Right atrium auricular region (tissue), 2 donors: Measurements from ENCODE around the gene HECTD2. TPM values are rescaled to one million over a fixed set of nuclear protein-coding genes. Genes with fewer than 3 reads are reported as not detected.

ENCODE experiments used
- DNase-seq: peaks from one replicate; pipeline ENCODE4 v3.0.0-alpha.2; 2019; ENCODE audit warnings: low spot score
- H3K27ac ChIP-seq, 2 donors: fragments of 200-600 bp; sonication (generic); 1 replicate in 1 of 2; 2 replicates in 1 of 2; pipeline ENCODE4 v1.5.1; 2016 to 2019
- H3K27me3 ChIP-seq, 2 donors: fragments of 200-600 bp; sonication (generic); one replicate each; pipeline versions ENCODE4 v1.5.1 to v1.6.0; 2017 to 2019
- H3K36me3 ChIP-seq: fragments of 200-600 bp; sonication (generic); one replicate; pipeline ENCODE4 v1.5.1; 2016
- H3K4me1 ChIP-seq, 2 donors: fragments of 200-600 bp; sonication (generic); one replicate each; pipeline versions ENCODE4 v1.5.1 to v1.6.0; 2017 to 2019
- H3K4me3 ChIP-seq, 2 donors: fragments of 200-600 bp; sonication (generic); 1 replicate in 1 of 2; 2 replicates in 1 of 2; pipeline ENCODE4 v1.5.1; 2017 to 2019; ENCODE audit warnings: mild to moderate bottlenecking in 1 of 2, moderate library complexity in 1 of 2
- H3K9me3 ChIP-seq, 2 donors: fragments of 200-600 bp; sonication (generic); one replicate each; pipeline ENCODE4 v1.5.1; 2019
- CTCF ChIP-seq, 2 donors: fragments of 200-600 bp; sonication (generic); IDR thresholded peaks; one replicate each; pipeline ENCODE4 v1.5.1; 2019; ENCODE audit warnings: antibody characterized with exemption in 2 of 2
- total RNA-seq, 2 donors: library from RNA; depleted of rRNA; stranded (reverse); fragments of >200 nt; gene quantifications; one replicate each; pipeline ENCODE4 v1.1.0, GENCODE V29; 2016

HECTD2 gene
- total RNA-seq, 2 donors from 2014 or later, result 6.9 TPM

GRCh38 chr10:91465261-91465660, 55.1 kb downstream of the HECTD2 start:
- H3K36me3 ChIP-seq, result peaks cover 34% of the 10 kb centered on the region
- no peaks in the 10 kb centered on the region for H3K9me3 ChIP-seq
- TF ChIP-seq CTCF (IDR thresholded peaks at IDR 0.05), result no peak
- no peaks in the 10 kb centered on the region for H3K4me1 ChIP-seq
- H3K27ac ChIP-seq, result no peak overlapping the region
- DNase-seq, result no peak
- H3K27me3 ChIP-seq, result no peaks in the 10 kb centered on the region
- no peak overlapping the region for H3K4me3 ChIP-seq

- Histone ChIP-seq H3K4me1 (no peaks in the 10 kb centered on the region), H3K9me3 (no peaks in the 10 kb centered on the region), H3K4me3 (no peak overlapping the region), H3K27me3 (no peaks in the 10 kb centered on the region), H3K36me3 (peaks cover 22% of the 10 kb centered on the region), H3K27ac (no peak overlapping the region)
- no peak for TF ChIP-seq CTCF (IDR thresholded peaks at IDR 0.05)
- no peak for DNase-seq
Measured at GRCh38 chr10:91467114-91467513, 57.0 kb downstream of the HECTD2 start.

- peaks cover 8% of the 10 kb centered on the region for H3K36me3 ChIP-seq
- no peak overlapping the region for H3K4me3 ChIP-seq
- H3K4me1 ChIP-seq, result no peaks in the 10 kb centered on the region
- H3K9me3 ChIP-seq, result no peaks in the 10 kb centered on the region
- H3K27ac ChIP-seq, result no peak overlapping the region
- no peak for TF ChIP-seq CTCF (IDR thresholded peaks at IDR 0.05)
- no peak for DNase-seq
- H3K27me3 ChIP-seq, result no peaks in the 10 kb centered on the region
Measured at GRCh38 chr10:91471602-91472001, 61.5 kb downstream of the HECTD2 start.

GRCh38 chr10:91472911-91473310, 62.8 kb downstream of the HECTD2 start:
- Histone ChIP-seq H3K27ac (no peak overlapping the region), H3K27me3 (no peaks in the 10 kb centered on the region), H3K36me3 (peaks cover 2% of the 10 kb centered on the region), H3K9me3 (no peaks in the 10 kb centered on the region), H3K4me3 (no peak overlapping the region), H3K4me1 (no peaks in the 10 kb centered on the region)
- no peak for TF ChIP-seq CTCF (IDR thresholded peaks at IDR 0.05)
- no peak for DNase-seq

- H3K27ac ChIP-seq, result no peak overlapping the region
- no peaks in the 10 kb centered on the region for H3K36me3 ChIP-seq
- no peak for DNase-seq
- H3K4me1 ChIP-seq, result no peaks in the 10 kb centered on the region
- no peak overlapping the region for H3K4me3 ChIP-seq
- no peak for TF ChIP-seq CTCF (IDR thresholded peaks at IDR 0.05)
- no peaks in the 10 kb centered on the region for H3K27me3 ChIP-seq
- no peaks in the 10 kb centered on the region for H3K9me3 ChIP-seq
Measured at GRCh38 chr10:91474009-91474408, 63.9 kb downstream of the HECTD2 start.

- H3K4me1 ChIP-seq, result no peaks in the 10 kb centered on the region
- no peak for DNase-seq
- TF ChIP-seq CTCF (IDR thresholded peaks at IDR 0.05), result no peak
Measured at GRCh38 chr10:91477236-91477635, 67.1 kb downstream of the HECTD2 start.

More at GRCh38 chr10:91477236-91477635, 67.1 kb downstream of the HECTD2 start:
- Histone ChIP-seq H3K36me3 (no peaks in the 10 kb centered on the region), H3K9me3 (no peaks in the 10 kb centered on the region), H3K27me3 (no peaks in the 10 kb centered on the region), H3K4me3 (no peak overlapping the region), H3K27ac (no peak overlapping the region)
